Measurements from ENCODE around the gene SLC6A3.

Gene SLC6A3

DNA sequence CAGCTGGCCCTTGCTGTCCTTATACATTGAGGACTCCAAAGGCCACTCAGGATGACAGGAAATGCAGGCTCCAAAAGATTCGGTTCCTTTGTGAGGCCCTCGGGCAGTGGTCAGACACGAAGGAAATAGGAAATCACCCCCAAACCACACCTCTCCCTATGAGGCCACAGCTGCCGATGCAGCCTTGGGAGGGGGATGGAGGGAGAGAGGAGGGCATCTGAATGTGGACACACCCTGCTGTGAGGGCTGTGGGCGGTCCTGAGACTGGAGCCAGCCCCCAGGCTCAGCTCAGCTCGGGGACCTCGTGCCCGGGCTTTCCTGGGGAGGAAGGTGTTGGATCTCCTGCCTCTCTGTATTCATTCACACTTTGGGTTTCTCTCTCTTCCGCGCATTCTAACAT lies 97.7 kb downstream of the SLC6A3 start:
- no peak for DNase-seq (ENCODE audit: low read depth)

DNA sequence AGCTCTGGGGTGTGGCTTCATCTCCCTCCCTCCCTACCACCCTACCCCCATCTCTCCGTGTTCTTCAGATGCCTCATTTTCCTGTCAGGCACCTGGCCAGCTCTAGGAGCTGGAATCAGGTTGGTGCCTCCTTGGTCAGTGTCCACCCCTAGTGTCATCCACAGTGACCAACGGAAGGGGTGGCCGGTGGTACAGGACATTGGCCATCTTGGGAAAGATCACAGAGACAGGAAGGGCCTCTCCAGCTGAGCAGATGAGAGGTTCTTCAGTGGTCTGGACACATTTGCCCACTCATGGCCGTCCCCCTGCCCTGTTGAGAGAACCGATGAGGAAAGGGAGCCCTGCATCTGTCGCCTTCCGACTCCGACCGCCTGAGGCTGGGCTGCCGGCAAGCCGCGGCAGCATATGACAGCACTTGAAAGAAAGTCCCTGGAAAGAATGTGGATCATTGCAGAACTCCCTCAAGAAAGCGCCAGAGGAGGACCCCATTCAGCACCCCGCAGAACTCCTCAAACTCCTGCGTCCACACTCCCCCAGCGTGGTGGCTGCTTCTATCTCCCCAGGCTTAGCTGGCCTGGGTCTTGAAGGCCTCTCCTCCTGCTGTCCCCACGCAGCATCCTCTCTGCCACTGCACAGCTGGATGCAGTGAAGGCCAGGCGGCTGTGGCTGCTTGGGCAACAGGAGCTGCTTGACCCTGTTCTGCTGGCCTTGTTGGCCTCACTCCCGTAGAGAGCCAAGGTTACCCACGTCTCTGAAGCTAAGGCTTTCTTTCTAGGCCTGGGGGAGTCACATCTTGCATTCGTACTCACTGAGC lies 98.4 kb downstream of the SLC6A3 start:
- DNase-seq (ENCODE audit: low read depth), result no peak

DNA sequence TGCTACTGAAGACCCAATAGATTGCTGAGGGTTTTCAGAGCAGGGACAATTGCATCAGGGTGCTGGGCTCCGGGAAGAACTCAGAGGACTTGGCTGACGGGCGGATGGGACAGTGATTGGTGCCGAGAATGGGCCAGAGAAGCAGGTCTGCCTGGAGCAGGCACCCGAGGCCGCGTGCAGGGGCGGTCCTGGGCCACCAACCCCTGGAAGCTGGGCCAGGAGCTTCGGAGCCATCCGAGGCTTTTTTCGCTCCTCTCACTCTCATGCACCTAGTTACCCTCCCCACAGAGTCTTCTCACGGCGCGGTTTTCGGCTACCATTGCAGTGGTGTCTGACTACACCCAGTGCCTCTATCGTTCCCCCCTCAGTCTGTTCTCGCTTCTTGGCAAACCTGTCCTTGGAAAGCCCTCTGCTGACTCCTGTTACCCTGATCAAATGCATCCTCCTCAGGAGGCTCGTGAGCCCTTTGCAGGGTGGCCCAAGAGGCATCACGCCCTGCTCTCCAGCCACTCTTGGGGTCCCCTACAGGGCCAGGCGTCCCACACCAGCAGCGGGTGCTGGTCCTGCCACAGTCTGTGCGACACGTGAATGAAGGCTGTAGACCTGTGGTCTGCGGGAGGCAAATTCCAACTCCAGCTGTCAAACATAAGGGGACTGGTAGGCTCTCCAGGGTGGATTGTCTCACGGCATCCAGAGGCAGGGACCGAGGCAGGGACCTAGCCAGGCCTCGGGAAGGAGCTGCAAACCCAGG lies 99.2 kb downstream of the SLC6A3 start:
- no peak for DNase-seq (ENCODE audit: low read depth)

DNA sequence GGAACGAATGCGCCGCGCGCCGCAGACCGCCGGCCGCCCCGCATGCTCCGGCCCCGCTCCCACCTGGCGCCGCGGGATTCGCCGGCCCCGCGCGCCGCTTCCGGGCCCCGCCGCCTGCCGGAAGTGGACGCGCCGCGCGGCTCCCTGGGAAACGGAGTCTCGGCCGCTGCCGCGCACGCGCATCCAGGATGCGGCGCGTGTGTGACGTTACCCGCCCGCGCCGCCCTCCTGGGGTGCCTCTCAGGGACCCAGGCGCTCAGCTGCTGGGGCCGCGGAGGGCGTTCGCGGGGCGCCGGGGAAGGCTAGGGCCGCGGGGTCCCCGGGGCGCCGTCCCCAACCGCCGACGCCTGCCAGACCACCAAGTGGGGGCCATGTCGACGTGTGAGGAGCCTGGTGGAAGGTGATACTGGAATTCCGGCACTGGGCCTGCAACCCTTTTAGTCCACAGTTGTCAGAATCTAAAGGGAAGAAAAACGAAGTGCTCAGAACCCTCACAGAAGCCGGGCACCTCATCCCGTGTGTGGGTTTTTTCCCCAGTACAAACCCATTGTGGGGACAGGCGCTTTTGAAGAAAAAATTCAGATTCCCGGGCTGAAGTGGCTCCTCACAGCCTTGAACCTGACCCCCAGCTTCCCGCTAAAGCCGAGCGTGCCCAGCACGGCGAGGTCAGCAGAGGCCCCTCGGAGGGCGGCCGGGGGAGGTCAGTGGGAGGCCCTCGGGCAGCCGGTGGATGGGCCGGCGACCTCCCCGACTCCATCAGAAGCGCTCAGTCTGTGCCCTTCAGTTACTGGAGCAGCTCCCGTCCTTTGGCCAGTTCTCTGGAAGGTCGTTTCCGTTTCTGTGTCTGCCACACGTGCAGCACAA lies 100.0 kb downstream of the SLC6A3 start, which contains the start of gene CLPTM1L:
CLPTM1L (minus strand) TSS at position 125 of the 864 bp plus-strand sequence. CDS start 258 bp downstream, outside the sequence.
- DNase-seq (ENCODE audit: low read depth), result peak; percentile 86

DNA sequence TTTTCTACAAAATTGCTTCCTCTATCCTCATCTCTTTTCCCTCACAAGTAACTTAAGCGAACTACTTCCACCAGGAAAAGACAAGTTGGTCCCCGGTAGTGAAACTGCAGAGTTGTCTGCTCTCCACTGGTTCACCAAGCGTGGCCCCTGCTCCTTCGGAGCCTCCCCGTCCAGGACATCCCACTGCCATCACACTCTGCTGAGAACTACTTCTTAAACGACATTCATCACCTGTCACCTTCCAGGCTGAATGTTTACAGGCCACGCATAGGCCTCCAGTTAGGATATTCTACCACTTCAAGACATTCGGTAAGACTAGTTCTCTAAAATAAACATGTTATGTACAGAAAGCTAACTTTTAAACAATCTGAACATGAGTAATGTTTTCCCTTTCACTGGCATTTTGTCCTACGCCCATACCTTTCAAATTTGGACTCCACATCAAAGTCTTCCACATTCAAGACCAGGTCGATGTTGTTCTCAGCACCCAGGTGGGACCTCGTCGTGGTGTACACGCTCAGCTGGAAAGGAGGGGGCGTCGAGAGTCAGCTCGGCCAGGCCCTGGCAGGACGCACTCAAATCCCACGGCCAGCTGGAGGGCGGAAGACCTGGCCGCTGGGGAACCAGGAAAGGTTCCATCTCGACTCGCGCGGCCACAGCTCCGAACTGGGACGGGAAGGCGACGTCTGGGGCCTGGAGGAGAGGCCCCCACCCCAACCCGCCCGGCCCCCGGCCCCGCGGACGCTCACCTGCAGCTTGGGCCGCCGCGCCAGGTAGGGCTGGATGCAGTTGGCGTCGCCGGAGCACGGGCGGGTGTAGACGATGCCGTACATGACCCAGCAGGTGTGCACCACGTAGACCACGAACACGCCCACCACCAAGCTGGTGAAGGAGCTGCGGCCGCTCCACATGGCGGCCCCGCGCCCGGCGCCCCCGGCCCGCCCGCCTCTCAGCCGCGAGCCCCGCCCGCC lies 101.0 kb downstream of the SLC6A3 start:
- DNase-seq (ENCODE audit: low read depth), result no peak

DNA sequence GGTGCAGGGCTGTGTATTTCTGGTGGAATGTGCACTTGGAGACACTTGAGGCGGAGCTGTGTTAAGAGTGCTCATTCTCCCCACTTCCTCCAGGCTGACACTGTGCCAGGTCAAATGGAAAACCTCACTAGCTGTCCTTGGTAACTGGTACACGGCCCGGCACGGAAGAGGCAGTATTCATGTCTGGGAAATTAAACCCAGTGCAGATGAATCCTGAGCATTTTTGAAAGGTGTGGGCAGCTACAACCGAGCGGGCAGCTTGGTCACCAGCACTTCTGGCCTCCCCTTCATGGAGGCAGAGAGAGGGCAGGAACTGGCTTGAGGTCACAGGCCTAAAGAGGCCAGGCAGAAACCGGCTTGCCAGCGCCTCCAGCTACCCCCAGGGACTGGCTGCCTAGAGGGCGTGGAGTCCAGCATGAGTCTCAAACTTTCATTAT lies 101.9 kb downstream of the SLC6A3 start:
- DNase-seq (ENCODE audit: low read depth), result no peak

All from activated T-cell treated with anti-CD3 and anti-CD28 coated beads for 24 hours (primary cell).